ENCODE data around the gene KCNF1. TPM values are rescaled to one million over a fixed set of nuclear protein-coding genes. Genes with fewer than 3 reads are reported as not detected.

KCNF1 gene
- total RNA-seq, 1 experiment from 2014 or later, result 3.2 TPM

- H3K23ac ChIP-seq (ENCODE audit: insufficient read length, low read depth, low read length), result no peak overlapping the region
- Mint-ChIP-seq H3K9me3 (no peaks in the 10 kb centered on the region), H3K27me3 (ENCODE audit: low read depth) (peaks cover 2% of the 10 kb centered on the region), H3K4me3 (no peak overlapping the region), H3K27ac (no peak overlapping the region), H3K4me1 (peaks cover 31 to 32% of the 10 kb centered on the region in 2 experiments), H3K36me3 (ENCODE audit: insufficient read depth in 1 of 3, low read depth in 3 of 3) (no peaks in the 10 kb centered on the region; a peak in 1 of 7 replicates)
- H2BK15ac ChIP-seq (ENCODE audit: low read depth, low read length), result no peak overlapping the region
- H3K79me2 ChIP-seq (ENCODE audit: insufficient read depth, low read length), result no peaks in the 10 kb centered on the region
- H2BK12ac ChIP-seq (ENCODE audit: insufficient read length, low read depth, low read length), result no peak overlapping the region
- H4K5ac ChIP-seq (ENCODE audit: insufficient read length, low read depth, low read length), result no peak overlapping the region
- H3K18ac ChIP-seq (ENCODE audit: insufficient read length, low read depth, low read length), result no peak overlapping the region
- H3T11ph ChIP-seq (ENCODE audit: low read length), result no peak overlapping the region
- H3K27me3 ChIP-seq (ENCODE audit: insufficient read depth, low read length), result no peaks in the 10 kb centered on the region
- H2BK120ac ChIP-seq (ENCODE audit: low read depth, low read length, poor library complexity, severe bottlenecking), result no peak overlapping the region
- DNase-seq, result no peak
- H2BK20ac ChIP-seq (ENCODE audit: low read depth, low read length, poor library complexity, severe bottlenecking), result no peak overlapping the region
- no peak overlapping the region for H4K91ac ChIP-seq (ENCODE audit: insufficient read length, low read depth, low read length)
- H2BK5ac ChIP-seq (ENCODE audit: insufficient read length, low read length), result no peak overlapping the region
- no peak overlapping the region for H2AK5ac ChIP-seq (ENCODE audit: insufficient read length, low read length)
- TF ChIP-seq CTCF (conservative IDR thresholded peaks at IDR 0.05), result no peak
- H3K56ac ChIP-seq (ENCODE audit: insufficient read length, low read depth, low read length), result no peak overlapping the region
- H3K9me3 ChIP-seq (ENCODE audit: control insufficient read depth, low read depth, low read length), result no peaks in the 10 kb centered on the region
- H3K4me2 ChIP-seq (ENCODE audit: insufficient read depth, insufficient read length, low read length), result no peak overlapping the region
- H3K4ac ChIP-seq (ENCODE audit: low read depth, low read length), result no peak overlapping the region
- H4K8ac ChIP-seq (replicated peaks; ENCODE audit: insufficient read length, low read depth, low read length), result no peak overlapping the region
- no CpG with 5 or more reads among the region's 14 CpGs for WGBS (ENCODE audit: extremely low coverage, insufficient read length, low lambda C conversion rate)
- no peaks in the 10 kb centered on the region for H3K4me1 ChIP-seq (ENCODE audit: insufficient read depth, low read length)
- peak overlapping the region; percentile 11; the same call in 1 of the 2 replicates for H3K14ac ChIP-seq (ENCODE audit: insufficient read depth, low read length)
- H4K20me1 ChIP-seq (ENCODE audit: control insufficient read depth, insufficient read depth, insufficient read length), result no peaks in the 10 kb centered on the region
- no peaks in the 10 kb centered on the region for H3K23me2 ChIP-seq (ENCODE audit: insufficient read length, low read depth, low read length, poor library complexity, severe bottlenecking)
- no peak overlapping the region for H2AFZ ChIP-seq (ENCODE audit: low read length)
- no peak overlapping the region for H3K27ac ChIP-seq (ENCODE audit: insufficient read length, low read depth, low read length)
- no peaks in the 10 kb centered on the region for H3K79me1 ChIP-seq (ENCODE audit: insufficient read depth, low read depth, low read length, poor library complexity, severe bottlenecking)
- H3K9ac ChIP-seq (ENCODE audit: extremely low read depth, insufficient read length, low read length), result no peak overlapping the region
Measured at GRCh38 chr2:10962004-10962403, 50.3 kb downstream of the KCNF1 start.

Data from H9 (cell line).